Keratinocyte (primary cell): ENCODE data around the gene RNF115. TPM values are rescaled to one million over a fixed set of nuclear protein-coding genes. Genes with fewer than 3 reads are reported as not detected.
"Not testable (repeated sequence)": the region's sequence is repeated elsewhere in the genome, so short reads cannot be mapped to it uniquely, and the experiment has no call there.

Source experiments
- DNase-seq: peaks from one replicate; pipeline ENCODE4 v3.0.0-alpha.2; 2011; ENCODE audit warnings: low read depth, missing footprints, low spot score
- FAIRE-seq: peaks from 2 replicates; lab custom pipeline; 2011; peaks lifted over from hg19 to GRCh38; lab: Jason Lieb, UNC
- H2AFZ ChIP-seq: 2 replicates; pipeline ENCODE4 v1.6.0; 2012; ENCODE audit warnings: low read length, control low read depth, inconsistent platforms; ENCODE audit not compliant: control insufficient read depth
- H3K27ac ChIP-seq: 2 replicates; pipeline ENCODE4 v1.5.1; 2011; ENCODE audit warnings: low read length; ENCODE audit not compliant: control insufficient read depth, insufficient read depth
- H3K27me3 ChIP-seq: 3 replicates; pipeline ENCODE4 v1.6.0; 2011; ENCODE audit warnings: low read length; ENCODE audit not compliant: control insufficient read depth, insufficient read depth; ENCODE audit errors: extremely low read depth
- H3K36me3 ChIP-seq, 2 experiments: 2 replicates in 1 of 2; 3 replicates in 1 of 2; pipeline ENCODE4 v1.5.1; 2011; ENCODE audit warnings: low read length in 2 of 2, mild to moderate bottlenecking in 1 of 2; ENCODE audit not compliant: control insufficient read depth in 2 of 2, insufficient read depth in 2 of 2; ENCODE audit errors: extremely low read depth in 1 of 2
- H3K4me1 ChIP-seq: 3 replicates; pipeline ENCODE4 v1.5.1; 2011; ENCODE audit warnings: low read length; ENCODE audit not compliant: control insufficient read depth, insufficient read depth; ENCODE audit errors: extremely low read depth
- H3K4me2 ChIP-seq: 3 replicates; pipeline ENCODE4 v1.6.0; 2011; ENCODE audit warnings: low read depth, low read length; ENCODE audit not compliant: control insufficient read depth, insufficient read depth; ENCODE audit errors: extremely low read depth
- H3K4me3 ChIP-seq, 3 experiments: fragments of 200-600 bp in 1 of 3; sonication (generic) in 1 of 3; 2 replicates in 2 of 3; 3 replicates in 1 of 3; pipeline ENCODE4 v1.5.1; 2011 to 2016; ENCODE audit warnings: low read length in 3 of 3, mild to moderate bottlenecking in 3 of 3, control low read depth in 2 of 3, inconsistent platforms in 1 of 3, low read depth in 1 of 3, mixed read lengths in 1 of 3, mixed run types in 1 of 3, moderate library complexity in 1 of 3; ENCODE audit not compliant: control insufficient read depth in 2 of 3, insufficient read depth in 2 of 3; ENCODE audit errors: extremely low read depth in 1 of 3
- H3K79me2 ChIP-seq: 2 replicates; pipeline ENCODE4 v1.6.0; 2012; ENCODE audit warnings: low read length; ENCODE audit not compliant: control insufficient read depth, insufficient read depth
- H3K9ac ChIP-seq: 3 replicates; pipeline ENCODE4 v1.6.0; 2011; ENCODE audit warnings: low read length; ENCODE audit not compliant: control insufficient read depth, insufficient read depth; ENCODE audit errors: extremely low read depth
- H3K9me1 ChIP-seq: 3 replicates; pipeline ENCODE4 v1.6.0; 2011; ENCODE audit warnings: low read length; ENCODE audit not compliant: control insufficient read depth, insufficient read depth; ENCODE audit errors: extremely low read depth
- H3K9me3 ChIP-seq: 2 replicates; pipeline ENCODE4 v1.5.1; 2012; ENCODE audit warnings: low read depth, low read length; ENCODE audit not compliant: control insufficient read depth
- H4K20me1 ChIP-seq: 3 replicates; pipeline ENCODE4 v1.6.0; 2011; ENCODE audit warnings: low read length; ENCODE audit not compliant: control insufficient read depth, insufficient read depth; ENCODE audit errors: extremely low read depth
- EZH2 ChIP-seq: IDR thresholded peaks from one replicate; pipeline ENCODE4 v1.6.1; 2012; ENCODE audit warnings: inconsistent platforms, mild to moderate bottlenecking, low read length, moderate library complexity
- dilution Hi-C: fragments of 300-500 bp; cut with MboI; formaldehyde crosslinking; loops from one replicate; pipeline ENCODE4 v1.7.0; 2020; ENCODE audit warnings: low sequenced_read_pairs; ENCODE audit not compliant: extremely low pct_ligation_motif_present
- polyA plus RNA-seq, 5 experiments: library from polyadenylated mRNA; depleted of rRNA in 3 of 5; stranded (reverse) in 3 of 5; stranded (forward) in 1 of 5; unstranded in 1 of 5; fragments of >200 nt; gene quantifications; 1 replicate in 1 of 5; 2 replicates in 3 of 5; 3 replicates in 1 of 5; pipeline versions ENCODE4 v1.2.1 to v1.2.3, GENCODE V29; 2011 to 2012; ENCODE audit warnings: missing spikeins in 2 of 5, low read depth in 1 of 5, low replicate concordance in 1 of 5
- TF ChIP-seq, protein P1 (sequence below), 3 experiments: IDR thresholded peaks in 1 of 3; conservative IDR thresholded peaks in 1 of 3; optimal IDR thresholded peaks in 1 of 3; 2 replicates in 2 of 3; 3 replicates in 1 of 3; pipeline versions ENCODE3 to v1.5.1; 2011; ENCODE audit warnings: low read length in 3 of 3, mild to moderate bottlenecking in 3 of 3, moderate library complexity in 2 of 3, control low read depth in 1 of 3, inconsistent platforms in 1 of 3; ENCODE audit not compliant: insufficient read depth in 2 of 3; ENCODE audit errors: extremely low read depth in 1 of 3

RNF115 gene
- polyA plus RNA-seq, 1 donor (not counting 4 experiments of a cell fraction or from before 2014, with no cell fraction given), result 10.1 TPM

GRCh38 chr1:145729196-145729595 is 94.7 kb downstream of the RNF115 start:
- H2AFZ ChIP-seq, result no peak overlapping the region
- H3K27ac ChIP-seq, result no peak overlapping the region
- H3K4me1 ChIP-seq, result no peaks in the 10 kb centered on the region
- H4K20me1 ChIP-seq, result no peaks in the 10 kb centered on the region
- H3K27me3 ChIP-seq, result no peaks in the 10 kb centered on the region
- no peaks in the 10 kb centered on the region for H3K9me3 ChIP-seq
- no peaks in the 10 kb centered on the region for H3K9me1 ChIP-seq
- no peaks in the 10 kb centered on the region for H3K79me2 ChIP-seq
- no peak overlapping the region for H3K9ac ChIP-seq
- TF ChIP-seq, protein P1, sequence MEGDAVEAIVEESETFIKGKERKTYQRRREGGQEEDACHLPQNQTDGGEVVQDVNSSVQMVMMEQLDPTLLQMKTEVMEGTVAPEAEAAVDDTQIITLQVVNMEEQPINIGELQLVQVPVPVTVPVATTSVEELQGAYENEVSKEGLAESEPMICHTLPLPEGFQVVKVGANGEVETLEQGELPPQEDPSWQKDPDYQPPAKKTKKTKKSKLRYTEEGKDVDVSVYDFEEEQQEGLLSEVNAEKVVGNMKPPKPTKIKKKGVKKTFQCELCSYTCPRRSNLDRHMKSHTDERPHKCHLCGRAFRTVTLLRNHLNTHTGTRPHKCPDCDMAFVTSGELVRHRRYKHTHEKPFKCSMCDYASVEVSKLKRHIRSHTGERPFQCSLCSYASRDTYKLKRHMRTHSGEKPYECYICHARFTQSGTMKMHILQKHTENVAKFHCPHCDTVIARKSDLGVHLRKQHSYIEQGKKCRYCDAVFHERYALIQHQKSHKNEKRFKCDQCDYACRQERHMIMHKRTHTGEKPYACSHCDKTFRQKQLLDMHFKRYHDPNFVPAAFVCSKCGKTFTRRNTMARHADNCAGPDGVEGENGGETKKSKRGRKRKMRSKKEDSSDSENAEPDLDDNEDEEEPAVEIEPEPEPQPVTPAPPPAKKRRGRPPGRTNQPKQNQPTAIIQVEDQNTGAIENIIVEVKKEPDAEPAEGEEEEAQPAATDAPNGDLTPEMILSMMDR (optimal IDR thresholded peaks at IDR 0.05 in 1 of 3, IDR thresholded peaks at IDR 0.05 in 1 of 3, conservative IDR thresholded peaks at IDR 0.05 in 1 of 3; ENCODE audit: extremely low read depth in 1 of 3, insufficient read depth in 2 of 3, low read length in 3 of 3), result no peak
- no peak overlapping the region for H3K4me2 ChIP-seq
- dilution Hi-C loops, result no loop called here
- H3K36me3 ChIP-seq, result no peaks in the 10 kb centered on the region
- DNase-seq (no peak), FAIRE-seq (no peak)
- no peak overlapping the region for H3K4me3 ChIP-seq

DNA sequence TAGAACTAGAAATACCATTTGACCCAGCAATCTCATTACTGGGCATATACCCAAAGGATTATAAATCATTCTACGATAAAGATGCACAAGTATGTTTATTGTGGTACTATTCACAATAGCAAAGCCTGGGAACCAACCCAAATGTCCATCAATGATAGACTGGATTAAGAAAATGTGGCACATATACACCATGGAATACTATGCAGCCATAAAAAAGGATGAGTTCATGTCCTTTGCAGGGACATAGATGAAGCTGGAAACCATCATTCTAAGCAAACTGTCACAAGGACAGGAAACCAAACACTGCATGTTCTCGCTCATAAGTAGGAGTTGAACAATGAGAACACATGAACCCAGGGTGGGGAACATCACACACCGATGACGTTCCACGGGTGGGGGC is 97.7 kb downstream of the RNF115 start:
- dilution Hi-C loops, H2AFZ ChIP-seq, H4K20me1 ChIP-seq, H3K27me3 ChIP-seq, H3K36me3 ChIP-seq, FAIRE-seq, H3K4me3 ChIP-seq, H3K79me2 ChIP-seq, H3K4me2 ChIP-seq, H3K4me1 ChIP-seq, H3K9me1 ChIP-seq, H3K9ac ChIP-seq, H3K9me3 ChIP-seq, H3K27ac ChIP-seq, DNase-seq: not testable (repeated sequence)

DNA sequence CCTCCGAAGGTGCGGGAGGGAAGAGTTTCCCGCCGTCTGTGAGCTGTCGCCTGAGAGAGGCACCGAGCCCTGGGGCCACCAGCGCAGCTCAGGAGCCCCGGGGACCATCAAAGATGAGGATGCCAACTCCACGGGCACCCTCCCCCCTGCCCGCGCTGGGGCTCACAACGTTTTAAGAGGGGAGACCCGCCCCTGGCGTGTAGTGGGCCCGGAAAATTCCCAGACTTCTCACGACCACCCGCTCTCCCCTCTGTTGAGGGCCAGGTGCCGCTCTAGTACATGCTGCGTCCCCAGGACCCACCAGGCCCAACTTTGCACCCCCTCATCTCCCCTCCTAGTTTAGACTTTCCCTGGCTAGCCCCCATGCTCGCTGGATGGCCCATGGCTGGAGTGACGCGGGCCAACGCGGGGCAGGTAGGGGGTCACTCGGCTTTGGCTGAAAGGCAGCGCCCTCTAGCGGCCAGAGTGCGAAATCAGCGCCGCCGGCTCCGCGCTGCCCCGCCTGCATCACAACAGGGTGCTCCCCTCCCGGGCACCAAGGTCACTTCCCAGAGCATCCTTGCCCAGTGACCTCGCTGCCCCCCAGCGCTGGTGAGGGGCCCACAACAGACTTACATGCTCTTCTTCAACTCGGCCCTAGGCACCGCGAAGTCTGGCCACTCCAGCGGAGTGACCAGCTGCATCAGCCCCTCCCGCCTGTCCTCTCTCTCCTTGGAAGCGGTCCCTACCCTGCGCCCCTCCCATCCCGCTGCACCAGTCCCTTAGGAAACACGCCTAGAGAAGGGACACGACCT is 102.8 kb downstream of the RNF115 start:
- Histone ChIP-seq H3K27ac (peak overlapping the region; percentile 25), H3K9me3 (no peaks in the 10 kb centered on the region), H3K9me1 (no peaks in the 10 kb centered on the region), H2AFZ (peak overlapping the region; percentile 86), H3K79me2 (no peaks in the 10 kb centered on the region), H3K4me3 (peak overlapping the region; percentile 20 to 72 (median 53)), H3K4me1 (peaks cover 14% of the 10 kb centered on the region), H4K20me1 (no peaks in the 10 kb centered on the region), H3K9ac (peak overlapping the region; percentile 73), H3K4me2 (peak overlapping the region; percentile 90), H3K36me3 (no peaks in the 10 kb centered on the region), H3K27me3 (no peaks in the 10 kb centered on the region)
- DNase-seq, result no peak
- TF ChIP-seq, protein P1 (optimal IDR thresholded peaks at IDR 0.05 in 1 of 3, IDR thresholded peaks at IDR 0.05 in 1 of 3, conservative IDR thresholded peaks at IDR 0.05 in 1 of 3; ENCODE audit: extremely low read depth in 1 of 3, insufficient read depth in 2 of 3, low read length in 3 of 3), result peak; percentile 76 to 98 (median 97)
- no peak for TF ChIP-seq EZH2
- dilution Hi-C loops, result no loop called here
- FAIRE-seq, result no peak
